ENCODE data around the gene BIN1. TPM values are rescaled to one million over a fixed set of nuclear protein-coding genes. Genes with fewer than 3 reads are reported as not detected.
A peak's percentile ranks its signal among the peaks of the same experiment; 100 is the strongest.

BIN1 gene
- total RNA-seq, 1 experiment from 2014 or later: 76.5 TPM

DNA sequence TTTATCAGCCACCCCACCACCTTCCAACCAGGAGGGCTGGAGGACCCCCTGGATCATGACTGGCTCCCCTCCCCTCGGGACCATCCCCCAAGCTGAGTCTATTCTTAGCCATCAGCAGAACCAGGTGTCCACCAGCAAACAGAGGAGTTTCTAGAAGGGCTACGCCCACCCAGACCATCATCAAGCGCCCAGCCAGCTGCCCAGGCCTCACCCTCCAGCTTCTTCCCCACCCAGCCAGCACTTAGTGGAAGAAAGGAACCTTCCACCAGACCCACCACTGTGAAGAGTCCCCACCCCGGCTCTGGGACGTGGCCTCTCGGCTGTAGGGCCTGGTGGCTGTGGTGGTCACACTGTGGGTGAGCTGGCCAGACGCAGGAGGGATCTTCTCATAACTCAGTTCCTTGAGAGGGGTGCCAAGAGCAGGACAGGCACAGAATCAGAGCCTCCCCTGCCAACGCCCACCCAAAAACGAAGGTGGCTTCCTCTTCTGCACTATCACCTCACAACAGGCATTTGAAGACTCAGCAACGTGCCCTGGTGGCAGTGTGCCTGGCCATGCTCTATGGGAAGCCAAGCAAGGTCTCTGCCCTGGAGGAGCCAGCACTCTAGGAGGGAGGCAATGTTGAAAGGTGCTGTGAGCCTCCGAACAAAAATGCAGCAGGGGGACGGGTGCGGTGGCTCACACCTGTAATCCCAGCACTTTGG, 19.0 kb downstream of the BIN1 start:
- Histone ChIP-seq H3K27ac (peak overlapping the region; percentile 91), H3K36me3 (0 out of 2 replicates have a peak, but pooled peaks cover 4% of the 10 kb centered on the region), H3K4me1 (replicated peaks) (peaks cover 69% of the 10 kb centered on the region), H3K9me3 (replicated peaks) (no peaks in the 10 kb centered on the region), H3K4me3 (peak overlapping the region; percentile 21), H3K27me3 (replicated peaks) (no peaks in the 10 kb centered on the region)
- peak in 1 of 2 experiments; percentile 45 for DNase-seq (ENCODE audit: low read depth in 1 of 2, low spot score in 2 of 2)

DNA sequence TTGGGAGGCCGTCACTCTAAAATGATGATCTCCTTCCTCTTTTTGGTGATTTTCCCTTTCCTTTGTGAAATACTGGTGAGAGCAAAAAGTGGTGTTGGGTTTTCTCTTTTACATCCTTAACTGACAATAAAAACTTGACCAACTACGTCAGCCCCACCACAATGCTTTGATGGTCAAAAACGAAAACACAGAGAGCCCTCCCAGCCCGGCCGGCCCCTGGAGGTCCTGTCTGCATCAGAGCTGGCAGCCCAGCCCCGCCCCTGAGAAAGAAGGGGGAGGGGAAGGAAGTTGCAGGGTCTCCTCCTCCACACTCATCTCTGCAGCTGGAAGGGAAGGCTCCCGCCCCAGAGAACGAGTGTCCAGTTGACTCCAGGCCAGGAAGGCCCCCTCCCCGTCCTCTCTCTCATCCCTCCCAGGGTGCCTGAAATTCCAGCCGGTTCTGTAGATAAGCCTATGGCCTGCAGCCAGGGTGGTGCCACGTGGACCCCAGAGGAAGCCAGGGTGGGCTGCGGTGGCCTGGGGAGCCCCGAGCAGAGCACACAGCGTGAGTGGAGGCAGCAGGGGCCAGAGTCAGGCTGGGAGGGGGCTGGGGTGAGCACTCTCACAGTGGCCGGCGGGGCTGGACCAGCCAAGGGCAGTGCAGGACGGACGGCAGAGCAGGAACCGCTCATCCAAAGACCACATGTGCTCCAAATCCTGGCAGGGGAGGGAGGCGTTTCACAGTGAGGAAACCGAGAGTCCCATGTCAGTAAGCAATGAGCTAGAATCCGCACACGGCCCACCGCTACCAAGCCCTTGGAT, 19.8 kb downstream of the BIN1 start:
- peak overlapping the region; percentile 21 for H3K4me3 ChIP-seq
- H3K27me3 ChIP-seq (replicated peaks): no peaks in the 10 kb centered on the region
- DNase-seq (ENCODE audit: low read depth in 1 of 2, low spot score in 2 of 2): peak; percentile 97
- 0 out of 2 replicates have a peak, but pooled peaks cover 4% of the 10 kb centered on the region for H3K36me3 ChIP-seq
- peaks cover 69% of the 10 kb centered on the region for H3K4me1 ChIP-seq (replicated peaks)
- peak overlapping the region; percentile 91 for H3K27ac ChIP-seq
- no peaks in the 10 kb centered on the region for H3K9me3 ChIP-seq (replicated peaks)

DNA sequence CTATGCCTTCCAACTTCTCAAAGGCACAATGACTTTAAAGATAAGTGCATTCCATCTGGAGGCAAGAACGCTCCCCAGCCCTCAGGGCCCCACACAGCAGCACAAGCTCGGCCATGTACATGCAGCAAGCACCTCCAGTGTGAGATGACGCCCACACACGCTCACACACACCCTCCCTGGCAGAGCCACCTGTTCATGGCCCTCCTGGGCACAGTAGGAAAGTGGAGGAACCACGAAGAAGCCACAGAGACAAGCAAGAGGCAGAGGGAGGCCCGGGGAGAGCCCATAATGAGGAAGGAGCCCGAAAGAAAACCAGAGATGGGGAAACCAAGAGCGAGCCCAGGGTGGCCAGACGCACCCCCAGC, 21.7 kb downstream of the BIN1 start:
- Histone ChIP-seq H3K9me3 (replicated peaks) (no peaks in the 10 kb centered on the region), H3K36me3 (0 out of 2 replicates have a peak, but pooled peaks cover 4% of the 10 kb centered on the region), H3K4me1 (replicated peaks) (peaks cover 70% of the 10 kb centered on the region), H3K27ac (peak overlapping the region; percentile 26), H3K4me3 (no peak overlapping the region), H3K27me3 (replicated peaks) (no peaks in the 10 kb centered on the region)
- DNase-seq (ENCODE audit: low read depth in 1 of 2, low spot score in 2 of 2): peak; percentile 61 to 70

DNA sequence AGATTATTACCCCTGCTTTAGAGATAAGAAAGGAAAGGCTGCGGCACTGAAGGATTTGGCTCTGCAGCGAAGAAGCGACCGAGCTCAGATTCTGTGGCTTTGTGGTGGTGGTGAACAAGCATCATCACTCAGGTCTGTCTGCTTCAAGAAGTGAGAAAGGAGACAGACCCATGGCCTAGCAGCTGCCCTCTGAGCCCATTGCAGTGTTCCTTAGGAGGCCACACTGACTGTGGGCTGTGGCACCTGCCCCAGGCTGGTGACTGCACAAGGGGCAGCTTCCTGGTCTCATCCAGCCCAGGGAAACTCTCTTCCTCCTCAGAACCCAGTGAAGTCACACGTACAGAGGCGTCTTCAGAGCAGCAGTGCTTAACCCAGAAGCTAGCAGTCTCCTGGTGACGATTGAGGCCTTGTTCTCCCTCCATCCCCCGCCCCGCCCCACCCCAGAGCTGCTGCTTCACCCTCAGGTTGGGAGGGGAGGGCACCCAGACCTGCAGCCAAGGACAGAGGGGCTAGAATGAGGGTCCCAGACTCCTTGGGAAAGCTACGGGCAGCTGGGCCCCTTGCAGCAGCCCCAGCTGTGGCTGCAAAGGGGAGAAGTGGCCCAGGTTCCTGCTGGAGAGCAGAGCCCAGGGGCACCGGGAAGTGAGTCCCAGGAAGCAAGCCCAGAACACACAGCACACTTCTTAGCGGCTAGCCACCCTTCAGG, 22.2 kb downstream of the BIN1 start:
- no peak overlapping the region for H3K4me3 ChIP-seq

DNA sequence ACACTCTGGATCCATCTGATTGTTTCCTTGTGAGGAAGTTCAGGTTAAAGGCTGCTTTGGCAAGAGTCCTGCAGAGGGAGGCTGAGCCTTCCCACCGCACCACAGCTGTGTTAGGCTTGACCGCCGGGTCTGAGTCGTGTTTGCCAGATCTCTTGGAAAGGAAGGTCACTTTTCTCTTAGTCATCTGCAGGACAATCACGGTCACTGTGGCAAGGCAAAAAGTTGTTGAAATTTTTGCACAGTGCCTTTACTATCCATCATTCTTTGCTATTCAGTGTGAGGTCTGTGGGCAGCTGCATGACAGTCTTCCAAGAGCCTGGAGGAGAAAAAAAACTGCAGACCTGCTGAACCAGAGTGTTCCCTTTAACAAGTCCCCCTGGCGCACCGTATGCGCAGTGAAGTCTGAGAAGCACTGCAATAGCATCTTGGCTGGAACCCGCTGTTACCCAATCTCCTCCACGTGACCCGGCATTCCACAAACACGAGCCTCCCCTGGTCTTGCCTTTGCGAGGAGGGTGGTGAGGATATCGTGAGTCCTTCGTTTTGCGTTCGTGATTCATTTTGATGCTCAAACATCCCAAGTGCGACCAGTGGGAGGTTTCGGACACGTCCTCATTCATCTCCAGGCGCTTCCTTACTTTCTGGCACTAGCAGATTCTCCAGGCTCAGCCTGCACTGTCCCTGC, 23.0 kb downstream of the BIN1 start:
- Histone ChIP-seq H3K9me3 (replicated peaks) (no peaks in the 10 kb centered on the region), H3K27me3 (replicated peaks) (no peaks in the 10 kb centered on the region), H3K4me3 (no peak overlapping the region), H3K36me3 (0 out of 2 replicates have a peak, but pooled peaks cover 4% of the 10 kb centered on the region), H3K4me1 (replicated peaks) (peaks cover 82% of the 10 kb centered on the region), H3K27ac (peak overlapping the region; percentile 31)
- peak; percentile 78 to 82 for DNase-seq (ENCODE audit: low read depth in 1 of 2, low spot score in 2 of 2)

More for the DNA sequence above, 22.2 kb downstream of the BIN1 start:
- peaks cover 74% of the 10 kb centered on the region for H3K4me1 ChIP-seq (replicated peaks)
- 0 out of 2 replicates have a peak, but pooled peaks cover 4% of the 10 kb centered on the region for H3K36me3 ChIP-seq
- no peak for DNase-seq (ENCODE audit: low read depth in 1 of 2, low spot score in 2 of 2)
- no peaks in the 10 kb centered on the region for H3K9me3 ChIP-seq (replicated peaks)
- peak overlapping the region; percentile 31 for H3K27ac ChIP-seq
- no peaks in the 10 kb centered on the region for H3K27me3 ChIP-seq (replicated peaks)

DNA sequence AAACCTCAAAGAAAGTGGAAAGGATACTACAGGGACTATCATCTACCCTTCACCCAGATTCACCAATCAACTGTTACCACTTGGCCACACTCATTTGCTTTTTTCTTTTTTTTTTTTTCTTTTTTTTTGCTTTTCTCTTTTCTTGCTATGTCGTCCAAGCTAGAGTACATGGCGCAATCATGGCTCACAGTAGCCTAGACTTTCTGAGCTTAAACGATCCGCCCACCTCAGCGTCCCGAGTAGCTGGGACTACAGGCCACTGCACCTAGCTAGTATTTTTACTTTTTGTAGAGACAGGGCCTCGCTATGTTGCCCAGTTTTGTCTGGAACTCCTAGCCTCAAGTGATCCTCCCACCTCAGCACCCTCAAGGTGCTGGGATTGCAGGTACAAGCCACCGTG, 24.0 kb downstream of the BIN1 start:
- Histone ChIP-seq H3K9me3 (replicated peaks) (no peaks in the 10 kb centered on the region), H3K4me1 (replicated peaks) (peaks cover 86% of the 10 kb centered on the region), H3K36me3 (0 out of 2 replicates have a peak, but pooled peaks cover 4% of the 10 kb centered on the region), H3K4me3 (no peak overlapping the region), H3K27me3 (replicated peaks) (no peaks in the 10 kb centered on the region), H3K27ac (no peak overlapping the region)
- DNase-seq (ENCODE audit: low read depth in 1 of 2, low spot score in 2 of 2): no peak

DNA sequence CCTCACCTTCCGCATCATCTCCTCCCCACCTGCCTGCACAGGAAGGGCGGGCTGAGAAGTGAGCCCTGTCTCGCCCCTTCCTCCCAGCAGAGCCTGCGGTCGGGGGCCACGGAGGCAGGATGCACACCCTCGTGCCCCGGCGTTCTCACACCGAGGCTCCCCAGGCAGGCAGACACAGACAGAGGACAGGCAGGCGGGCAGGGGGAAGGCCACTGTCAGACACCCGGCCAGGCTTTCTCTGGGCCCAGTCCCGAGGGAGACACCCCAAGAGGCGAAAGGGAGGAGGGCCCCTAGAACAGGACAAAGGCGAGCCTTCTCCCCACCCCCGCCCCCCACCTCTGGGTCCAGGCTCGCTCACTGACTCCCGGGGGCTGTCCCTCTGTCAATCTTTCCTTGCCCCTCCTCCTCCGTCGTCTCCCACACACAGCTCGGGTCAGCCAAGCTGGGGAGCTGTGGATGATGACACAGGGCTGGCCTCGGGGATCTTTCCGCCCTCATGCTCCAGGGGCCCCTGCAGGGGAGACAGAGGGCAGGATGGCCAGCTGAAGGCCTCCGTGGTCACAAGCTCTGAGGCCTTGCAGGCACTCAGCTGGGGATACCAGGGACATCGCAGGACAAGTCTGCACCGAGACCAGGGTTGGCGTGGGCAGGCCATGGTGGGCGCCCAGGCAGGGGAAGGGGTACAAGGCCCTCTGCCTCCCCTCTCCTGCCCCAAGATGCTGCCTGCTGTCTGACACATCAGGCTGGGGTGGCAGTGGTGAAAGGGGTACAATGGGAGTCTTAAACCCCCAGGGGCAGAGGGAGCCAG, 24.9 kb downstream of the BIN1 start:
- no peaks in the 10 kb centered on the region for H3K27me3 ChIP-seq (replicated peaks)
- no peak overlapping the region for H3K4me3 ChIP-seq
- no peak overlapping the region for H3K27ac ChIP-seq
- no peak for DNase-seq (ENCODE audit: low read depth in 1 of 2, low spot score in 2 of 2)
- H3K4me1 ChIP-seq (replicated peaks): peaks cover 86% of the 10 kb centered on the region
- H3K36me3 ChIP-seq: peaks cover 4% of the 10 kb centered on the region; the same call in 1 of the 2 replicates
- no peaks in the 10 kb centered on the region; the same call in 1 of the 2 replicates for H3K9me3 ChIP-seq (replicated peaks)

DNA sequence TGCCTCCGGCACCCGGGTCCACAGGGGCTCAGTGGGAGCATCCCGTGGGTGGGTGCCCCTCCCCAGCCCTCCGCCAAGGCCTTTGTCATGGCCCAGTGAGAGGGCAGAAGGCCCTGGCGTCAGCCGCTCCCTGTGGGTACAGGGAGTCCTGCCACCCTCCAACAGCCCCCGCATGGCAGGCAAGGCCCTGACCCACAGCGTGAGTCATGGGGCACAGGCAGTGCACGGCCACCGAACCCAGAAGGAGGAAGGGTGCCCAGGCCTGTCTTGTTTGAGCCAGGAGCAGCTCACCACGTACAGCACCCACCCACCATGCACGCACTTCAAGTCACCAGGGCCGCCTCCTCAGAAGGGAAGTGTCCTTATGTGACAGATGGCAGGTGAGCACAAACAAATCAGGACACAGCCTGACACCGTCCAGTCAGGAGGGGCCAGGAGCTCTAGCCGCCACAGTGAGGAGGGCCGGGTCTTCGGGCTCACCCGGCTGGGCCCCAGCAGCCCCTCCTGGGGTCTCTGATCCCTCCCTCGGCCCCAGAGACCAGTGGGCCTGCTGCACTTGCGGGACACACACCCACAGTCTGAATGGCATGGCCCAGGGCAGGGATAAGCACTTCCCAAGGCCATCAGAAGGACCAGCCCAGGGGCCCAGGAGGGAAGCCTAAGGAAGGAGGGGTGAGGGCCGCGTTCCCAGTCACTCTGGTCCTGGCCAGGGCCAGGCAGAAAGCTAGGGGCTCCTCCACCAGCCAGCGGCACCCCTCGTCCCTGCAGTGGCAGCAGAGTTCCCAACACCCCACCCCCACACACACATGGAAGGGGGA, 25.8 kb downstream of the BIN1 start:
- H3K36me3 ChIP-seq: peaks cover 4% of the 10 kb centered on the region; the same call in 1 of the 2 replicates
- no peak for DNase-seq (ENCODE audit: low read depth in 1 of 2, low spot score in 2 of 2)

DNA sequence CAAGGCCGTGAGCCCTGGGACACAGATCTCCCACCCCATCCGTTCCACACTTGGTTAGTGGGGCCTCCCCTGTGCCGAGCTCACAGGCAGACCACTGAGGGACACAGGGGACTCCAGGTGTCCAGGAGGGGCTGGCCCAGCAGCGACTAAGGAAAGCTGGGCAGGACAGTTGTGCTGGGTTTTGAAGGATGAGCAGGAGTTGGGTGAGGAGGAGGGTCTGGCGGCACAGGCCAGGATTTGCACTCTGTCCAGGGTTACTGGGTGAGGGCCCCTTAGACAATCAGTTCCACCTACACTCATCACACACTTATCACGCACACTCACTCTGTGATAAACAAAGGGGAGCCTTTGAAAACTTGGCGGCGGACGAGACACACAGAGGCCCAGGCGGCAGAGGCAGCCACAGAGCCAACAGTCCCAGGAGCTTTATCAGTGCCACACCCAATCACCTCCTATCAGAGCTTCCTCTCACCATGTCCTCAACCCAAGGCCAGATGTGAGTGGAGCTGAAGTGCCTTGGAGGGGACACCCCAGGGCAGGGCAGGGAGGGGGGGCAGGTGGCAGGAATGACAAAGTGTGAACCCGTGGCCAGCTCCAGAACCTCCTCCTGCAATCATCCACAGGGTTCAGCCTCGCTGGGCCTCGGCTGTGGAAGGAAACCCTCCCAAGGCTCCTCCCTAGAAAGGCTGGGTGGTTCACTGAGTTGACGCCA, 26.6 kb downstream of the BIN1 start:
- no peak for DNase-seq (ENCODE audit: low read depth in 1 of 2, low spot score in 2 of 2)
- Histone ChIP-seq H3K4me1 (replicated peaks) (peaks cover 78% of the 10 kb centered on the region), H3K36me3 (peaks cover 4% of the 10 kb centered on the region; the same call in 1 of the 2 replicates), H3K27ac (no peak overlapping the region), H3K27me3 (replicated peaks) (no peaks in the 10 kb centered on the region), H3K9me3 (replicated peaks) (no peaks in the 10 kb centered on the region; the same call in 1 of the 2 replicates), H3K4me3 (no peak overlapping the region)

More for the DNA sequence above, 25.8 kb downstream of the BIN1 start:
- H3K4me1 ChIP-seq (replicated peaks): peaks cover 85% of the 10 kb centered on the region
- no peak overlapping the region for H3K4me3 ChIP-seq
- H3K27ac ChIP-seq: no peak overlapping the region
- no peaks in the 10 kb centered on the region for H3K27me3 ChIP-seq (replicated peaks)
- no peaks in the 10 kb centered on the region; the same call in 1 of the 2 replicates for H3K9me3 ChIP-seq (replicated peaks)

DNA sequence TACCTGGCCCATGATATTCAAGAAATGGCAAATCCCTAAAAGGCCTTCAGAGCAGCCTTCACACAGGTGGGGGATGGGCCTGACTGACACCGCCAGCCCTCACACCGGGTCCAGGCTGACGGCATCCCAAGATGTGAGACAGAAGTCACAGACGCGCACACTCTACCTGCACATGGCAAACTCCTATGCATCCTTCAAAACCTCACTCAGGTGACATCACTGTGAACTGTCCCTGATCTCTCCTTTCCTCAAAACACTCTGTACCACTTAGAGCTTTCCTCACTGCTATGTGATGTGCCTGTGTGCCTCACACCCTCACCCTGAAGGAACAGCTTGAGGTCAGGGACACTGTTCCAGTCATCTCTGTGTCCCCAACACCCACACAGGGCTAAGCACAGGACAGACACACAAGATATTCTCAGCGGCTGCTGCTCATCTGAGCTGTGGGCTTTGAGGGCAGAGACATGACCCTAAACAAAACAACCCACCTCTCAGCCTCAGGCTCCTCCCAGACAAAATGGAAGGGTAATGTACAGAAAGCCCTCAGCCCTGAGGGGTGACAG, 27.5 kb downstream of the BIN1 start:
- peak overlapping the region; percentile 51 for H3K27ac ChIP-seq

DNA sequence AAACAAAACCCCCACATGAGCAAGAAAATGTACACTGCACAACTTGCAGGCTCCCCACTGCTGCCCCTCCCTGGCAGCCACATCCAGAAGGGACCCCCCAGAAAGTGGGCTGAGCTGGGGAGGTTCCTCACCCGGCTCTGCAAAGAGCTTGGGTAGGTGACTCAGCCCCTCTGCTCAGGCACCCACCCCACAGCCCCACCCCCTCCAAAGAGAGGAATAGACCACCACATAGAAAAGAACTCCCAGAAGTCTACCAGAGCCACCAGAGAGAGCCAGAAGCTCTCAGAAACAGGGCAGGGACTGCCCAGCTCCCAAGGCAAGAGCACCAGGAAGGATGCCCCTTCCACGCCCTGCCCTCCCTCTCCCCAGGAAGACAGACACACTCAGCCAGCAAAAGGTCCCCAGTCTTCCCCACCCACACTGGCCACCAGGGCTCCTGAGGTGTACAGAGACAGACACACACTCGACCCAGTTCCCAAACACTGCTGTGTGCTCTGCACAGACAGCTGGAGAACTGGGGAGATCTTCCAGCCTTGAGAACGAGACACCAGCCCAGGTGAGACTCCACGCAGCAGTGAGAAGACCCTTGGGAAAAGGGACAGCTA, 28.2 kb downstream of the BIN1 start:
- peak; percentile 74 to 87 for DNase-seq (ENCODE audit: low read depth in 1 of 2, low spot score in 2 of 2)
- Histone ChIP-seq H3K27ac (peak overlapping the region; percentile 53), H3K36me3 (peaks cover 7% of the 10 kb centered on the region; the same call in 1 of the 2 replicates)

More for the DNA sequence above, 27.5 kb downstream of the BIN1 start:
- H3K36me3 ChIP-seq: peaks cover 4% of the 10 kb centered on the region; the same call in 1 of the 2 replicates
- no peaks in the 10 kb centered on the region for H3K27me3 ChIP-seq (replicated peaks)
- DNase-seq (ENCODE audit: low read depth in 1 of 2, low spot score in 2 of 2): no peak
- peaks cover 3% of the 10 kb centered on the region; the same call in 1 of the 2 replicates for H3K9me3 ChIP-seq (replicated peaks)
- H3K4me1 ChIP-seq (replicated peaks): peaks cover 77% of the 10 kb centered on the region
- no peak overlapping the region for H3K4me3 ChIP-seq

More for the DNA sequence above, 28.2 kb downstream of the BIN1 start:
- Histone ChIP-seq H3K9me3 (replicated peaks) (peaks cover 3% of the 10 kb centered on the region; the same call in 1 of the 2 replicates), H3K4me1 (replicated peaks) (peaks cover 77% of the 10 kb centered on the region), H3K27me3 (replicated peaks) (no peaks in the 10 kb centered on the region), H3K4me3 (no peak overlapping the region)

Measured in SJSA1 (cell line).